SH-SY5Y (cell line): ENCODE measurements around the gene TICAM2.

Experiments used
- GATA2 ChIP-seq: IDR thresholded peaks from 2 replicates; pipeline ENCODE4 v1.6.1; 2011; ENCODE audit warnings: mild to moderate bottlenecking, low read depth, low read length
- GATA3 ChIP-seq: IDR thresholded peaks from 2 replicates; pipeline ENCODE4 v1.6.1; 2011; ENCODE audit warnings: low read depth, mild to moderate bottlenecking, low read length, moderate library complexity

DNA sequence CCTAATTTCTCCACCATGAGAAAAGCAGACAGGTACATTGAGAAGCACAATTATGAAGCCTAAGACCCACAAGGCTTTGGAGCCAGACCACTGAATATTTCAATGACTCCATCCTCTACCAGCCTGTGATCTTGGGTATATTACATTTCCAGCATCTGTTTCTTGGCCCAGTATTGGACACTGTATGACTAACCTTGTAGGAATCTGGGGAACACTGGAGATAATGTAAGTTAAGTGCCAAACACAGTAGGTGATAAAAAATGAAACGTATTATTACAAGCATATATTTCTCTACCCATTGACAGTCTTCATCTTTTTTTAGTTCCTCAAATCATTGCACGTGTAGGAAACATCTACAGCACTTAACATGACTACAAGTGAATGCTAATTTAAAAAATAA, 29.1 kb downstream of the TICAM2 start:
- no peak for TF ChIP-seq GATA3
- TF ChIP-seq GATA2 = no peak
